A549 treated with CORT108297 at 1 μM for 4 hours (cell line): Measurements from ENCODE around the gene UBE4B. TPM values are rescaled to one million over a fixed set of nuclear protein-coding genes. Genes with fewer than 3 reads are reported as not detected.

Experiments used
- total RNA-seq: library from RNA; stranded (reverse); fragments of 200-300 nt; extraction: Qiagen RNA extraction; gene quantifications from 5 replicates; pipeline ENCODE4 v1.2.3, GENCODE V29; 2022

UBE4B gene
- 12.7 to 15.6 TPM (median 13.9 TPM) in 5 replicates for total RNA-seq

GRCh38 chr1:10032590-10033358, at the start of gene UBE4B:
UBE4B (plus strand) TSS chr1:10032958; CDS start chr1:10033671, 713 bp downstream.

GRCh38 chr1:9996624-9997582, 35.9 kb upstream of the UBE4B start, which contains the start of gene RBP7:
RBP7 (plus strand) TSS chr1:9997228; CDS start chr1:9997259, 31 bp downstream.

GRCh38 chr1:10209905-10210810, 177.4 kb downstream of the UBE4B start, which contains the start of gene KIF1B:
KIF1B (plus strand) TSS chr1:10210570; CDS start chr1:10232329, 21,759 bp downstream.

Other genes with a start within 250 kb of the UBE4B start
- 60.1 to 70.0 TPM (median 64.2 TPM) in 5 replicates for gene CLSTN1, start 209.0 kb upstream of the UBE4B start, total RNA-seq
- 7.1 to 10.1 TPM (median 9.0 TPM) in 5 replicates for gene CTNNBIP1, start 122.7 kb upstream of the UBE4B start, total RNA-seq
- 18.3 to 29.0 TPM (median 20.0 TPM) in 5 replicates for gene LZIC, start 89.6 kb upstream of the UBE4B start, total RNA-seq
- gene NMNAT1, start 89.5 kb upstream of the UBE4B start, total RNA-seq = 2.3 to 3.0 TPM (median 2.9 TPM) in 5 replicates
- gene RBP7, start 35.7 kb upstream of the UBE4B start, total RNA-seq = 5.2 to 6.5 TPM (median 6.0 TPM) in 5 replicates
- 11.0 to 14.5 TPM (median 13.5 TPM) in 5 replicates for gene KIF1B, start 177.6 kb downstream of the UBE4B start, total RNA-seq